Activated gamma-delta T cell treated with anti-CD3 and anti-CD28 coated beads, Interleukin-2, amount 50 U/mL, for 16 hours (primary cell): ENCODE results near the gene SPDYC.
"Not testable (repeated sequence)": the region's sequence is repeated elsewhere in the genome, so short reads cannot be mapped to it uniquely, and the experiment has no call there.

Experiments
- DNase-seq: peaks from one replicate; pipeline ENCODE4 v3.0.0-alpha.2; 2020; ENCODE audit warnings: low read depth

Gene SPDYC

GRCh38 chr11:65169164-65169641, 830 bp upstream of the SPDYC start:
- DNase-seq: no peak

- DNase-seq: no peak
Observed at GRCh38 chr11:65172600-65172999, 2.6 kb downstream of the SPDYC start.

GRCh38 chr11:65174571-65175010, 4.6 kb downstream of the SPDYC start:
- DNase-seq: not testable (repeated sequence)

- peak; percentile 43 for DNase-seq
Observed at GRCh38 chr11:65180877-65181568, 11.0 kb downstream of the SPDYC start.

- peak; percentile 52 for DNase-seq
Observed at GRCh38 chr11:65181569-65182257, 11.7 kb downstream of the SPDYC start, which contains the start of gene CAPN1. CAPN1 (plus strand) TSS chr11:65181928; CDS start chr11:65182702, 774 bp downstream.

GRCh38 chr11:65182258-65183170, 12.5 kb downstream of the SPDYC start:
- DNase-seq: no peak

GRCh38 chr11:65183201-65183891, 13.3 kb downstream of the SPDYC start:
- no peak for DNase-seq

- no peak for DNase-seq
Observed at GRCh38 chr11:65184146-65184545, 14.1 kb downstream of the SPDYC start.

- no peak for DNase-seq
Observed at GRCh38 chr11:65185171-65185570, 15.1 kb downstream of the SPDYC start.

- no peak for DNase-seq
Observed at GRCh38 chr11:65185869-65186341, 15.9 kb downstream of the SPDYC start.

- no peak for DNase-seq
Observed at GRCh38 chr11:65186701-65187100, 16.7 kb downstream of the SPDYC start.

GRCh38 chr11:65187146-65187675, 17.2 kb downstream of the SPDYC start:
- no peak for DNase-seq

GRCh38 chr11:65187971-65188461, 18.0 kb downstream of the SPDYC start:
- DNase-seq: no peak

GRCh38 chr11:65188486-65188885, 18.5 kb downstream of the SPDYC start:
- DNase-seq: no peak

GRCh38 chr11:65189191-65189590, 19.2 kb downstream of the SPDYC start:
- no peak for DNase-seq

GRCh38 chr11:65194564-65194963, 24.5 kb downstream of the SPDYC start:
- DNase-seq: no peak

- no peak for DNase-seq
Observed at GRCh38 chr11:65204143-65204542, 34.1 kb downstream of the SPDYC start.

- DNase-seq: peak; percentile 28
Observed at GRCh38 chr11:65204646-65205601, 34.9 kb downstream of the SPDYC start.

- DNase-seq: no peak
Observed at GRCh38 chr11:65205602-65205967, 35.6 kb downstream of the SPDYC start.

- DNase-seq: no peak
Observed at GRCh38 chr11:65206441-65206841, 36.4 kb downstream of the SPDYC start.
